Stomach (tissue), 4 donors: ENCODE measurements around the gene TBL3.

Experiments used
- CTCF ChIP-seq, 7 experiments: fragments of 450-650 bp in 4 of 7; fragments of 200-600 bp in 3 of 7; sonication (generic) in 3 of 7; IDR thresholded peaks; one replicate each; pipeline ENCODE4 v1.5.1; 2016 to 2019; ENCODE audit warnings: antibody characterized with exemption in 7 of 7, control low read depth in 2 of 7, mild to moderate bottlenecking in 1 of 7
- EP300 ChIP-seq: sonication (generic); formaldehyde crosslinking; IDR thresholded peaks from one replicate; pipeline ENCODE4 v1.6.1; 2017; ENCODE audit warnings: antibody characterized with exemption
- POLR2A ChIP-seq, 4 donors: fragments of 450-650 bp; IDR thresholded peaks; one replicate each; pipeline ENCODE4 v1.6.1; 2016; ENCODE audit warnings: antibody characterized with exemption in 4 of 4, control low read depth in 2 of 4, mild to moderate bottlenecking in 1 of 4, moderate library complexity in 1 of 4
- POLR2AphosphoS5 ChIP-seq, 3 donors: sonication (generic); formaldehyde crosslinking; IDR thresholded peaks; one replicate each; pipeline ENCODE4 v1.6.1; 2016; ENCODE audit warnings: antibody characterized with exemption in 3 of 3

GRCh38 chr16:1971796-1972489 is at the start of gene TBL3:
- peak in 1 of 7 experiments; percentile 33 for TF ChIP-seq CTCF (IDR thresholded peaks at IDR 0.05)
- no peak for TF ChIP-seq EP300
- peak in 2 of 4 donors; percentile 83 to 89 for TF ChIP-seq POLR2A (IDR thresholded peaks at IDR 0.05)
- peak; percentile 98 to 100 (median 99) for TF ChIP-seq POLR2AphosphoS5 (IDR thresholded peaks at IDR 0.05)
